Aorta (tissue), 5 donors: Measurements from ENCODE around the gene SEC14L5. TPM values are rescaled to one million over a fixed set of nuclear protein-coding genes. Genes with fewer than 3 reads are reported as not detected.
"Not testable (repeated sequence)": the region's sequence is repeated elsewhere in the genome, so short reads cannot be mapped to it uniquely, and the experiment has no call there.

Experiments used
- ATAC-seq: fragments of 200-7000 bp; cut with Tn5 transposase; one replicate; pipeline ENCODE4 v1.9.1; 2022; ENCODE audit warnings: moderate library complexity; ENCODE audit not compliant: low FRiP score
- DNase-seq, 2 donors: peaks; one replicate each; pipeline ENCODE4 v3.0.0-alpha.2; 2020
- H3K27ac ChIP-seq, 2 donors: one replicate each; pipeline ENCODE4 v1.5.1; 2013; ENCODE audit warnings: low read length in 2 of 2, mild to moderate bottlenecking in 2 of 2, moderate library complexity in 2 of 2, control low read depth in 1 of 2, inconsistent platforms in 1 of 2, low read depth in 1 of 2
- H3K27me3 ChIP-seq, 2 donors: one replicate each; pipeline ENCODE4 v1.6.1; 2013; ENCODE audit warnings: control low read depth in 1 of 2, low read length in 1 of 2, mild to moderate bottlenecking in 1 of 2, moderate library complexity in 1 of 2; ENCODE audit not compliant: insufficient read depth in 2 of 2, control insufficient read depth in 1 of 2
- H3K36me3 ChIP-seq, 2 donors: one replicate each; pipeline ENCODE4 v1.6.1; 2013; ENCODE audit warnings: control low read depth in 1 of 2, low read length in 1 of 2, mild to moderate bottlenecking in 1 of 2; ENCODE audit not compliant: insufficient read depth in 2 of 2, control insufficient read depth in 1 of 2
- H3K4me1 ChIP-seq, 2 donors: one replicate each; pipeline ENCODE4 v1.6.1; 2013; ENCODE audit warnings: low read length in 2 of 2, control low read depth in 1 of 2, mild to moderate bottlenecking in 1 of 2, moderate library complexity in 1 of 2; ENCODE audit not compliant: insufficient read depth in 2 of 2, control insufficient read depth in 1 of 2
- H3K4me3 ChIP-seq, 2 donors: one replicate each; pipeline ENCODE4 v1.5.1; 2013; ENCODE audit warnings: low read length in 2 of 2, control low read depth in 1 of 2, mild to moderate bottlenecking in 1 of 2
- H3K9me3 ChIP-seq: one replicate; pipeline ENCODE4 v1.6.1; 2013; ENCODE audit warnings: mild to moderate bottlenecking, low read length; ENCODE audit not compliant: control insufficient read depth
- WGBS, 2 donors: extraction: QIAGEN DNeasy Blood & Tissue Kit; methylation state at CpG; one replicate each; pipeline ENCODE4 v1.1.7; 2013; 5-methylcytosine and 5-hydroxymethylcytosine counted together
- intact Hi-C, 2 donors: fragments of 100-400 bp; cut with DNase I; formaldehyde crosslinking; loops; one replicate each; pipeline versions ENCODE4 v1.14.2 to v1.15.0; 2022
- polyA plus RNA-seq, 2 donors: library from polyadenylated mRNA; stranded (reverse); fragments of 200-250 nt; gene quantifications; one replicate each; pipeline ENCODE4 v1.2.3, GENCODE V29; 2013
- total RNA-seq, 2 donors: library from RNA; stranded (reverse); fragmentation: NEBNext Ultra II Directional; extraction: Animal tissue kit (Norgen Biotek cat#: 25700); gene quantifications; one replicate each; pipeline ENCODE4 v1.2.1, GENCODE V29; 2021
- donor health status: healthy with polysubstance abuse.
- donor health status: Bipolar disorder and iron deficiency.
- donor health status: DM: no; HTN: no; CAD: no.
- donor health status: DM: no; HTN: no; CAD: no.
- donor health status: DM: yes; HTN: yes; CAD: no.

SEC14L5 gene
- total and polyA plus RNA-seq, 4 donors, result 0.26 to 0.90 (median 0.29) TPM; not detected in 1

DNA sequence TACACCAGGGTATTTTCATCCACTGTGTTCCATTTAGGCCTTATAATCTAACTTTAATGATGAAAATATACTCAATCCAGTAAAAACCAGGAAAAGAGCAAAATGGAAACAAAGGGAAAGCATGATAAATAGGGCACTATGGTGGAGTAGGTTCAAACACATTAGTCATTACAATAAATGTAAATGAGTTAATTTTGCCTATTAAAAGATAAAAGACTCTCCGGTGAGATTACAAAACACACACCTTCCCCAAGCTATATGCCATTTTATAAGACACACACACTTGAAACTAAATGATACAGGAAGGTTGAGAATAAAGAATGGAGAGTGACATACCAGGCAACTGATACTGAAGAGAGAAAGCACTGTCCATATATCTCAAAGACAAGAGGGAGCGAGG, 31.2 kb upstream of the SEC14L5 start:
- Histone ChIP-seq H3K4me1 (no peaks in the 10 kb centered on the region), H3K4me3 (no peak overlapping the region), H3K27me3 (no peaks in the 10 kb centered on the region), H3K36me3 (no peaks in the 10 kb centered on the region), H3K9me3 (no peaks in the 10 kb centered on the region), H3K27ac (no peak overlapping the region)
- intact Hi-C loops, result no loop called here
- ATAC-seq (no peak), DNase-seq (no peak)
- 96% methylated on average over 2 of the region's 2 CpGs for WGBS, 2 donors

DNA sequence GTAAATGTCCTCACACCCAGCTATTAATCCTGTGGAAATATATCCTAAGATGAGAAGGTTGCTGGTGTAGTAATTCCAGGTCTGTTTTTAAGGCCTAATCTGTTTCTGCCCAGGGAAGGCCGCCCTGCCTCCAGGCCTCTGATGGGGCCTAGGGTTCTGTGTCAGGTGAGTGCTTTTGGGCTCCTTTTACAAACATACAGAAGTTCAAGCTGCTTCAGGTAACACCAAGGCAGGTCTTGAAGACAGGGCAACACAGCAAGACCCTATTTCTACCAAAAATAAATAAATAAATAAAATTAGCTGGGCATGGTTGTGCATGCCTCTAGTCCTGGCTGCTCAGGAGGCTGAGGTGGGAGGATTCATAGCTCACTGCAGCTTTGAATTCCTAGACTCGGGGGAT, 30.5 kb upstream of the SEC14L5 start:
- no peak for ATAC-seq
- Histone ChIP-seq H3K4me3 (no peak overlapping the region), H3K9me3 (no peaks in the 10 kb centered on the region), H3K27me3 (no peaks in the 10 kb centered on the region), H3K36me3 (no peaks in the 10 kb centered on the region), H3K4me1 (no peaks in the 10 kb centered on the region), H3K27ac (no peak overlapping the region)
- DNase-seq, result no peak
- intact Hi-C loops, result no loop called here
- 71 to 100% methylated on average over 2 of the region's 2 CpGs for WGBS, 2 donors

DNA sequence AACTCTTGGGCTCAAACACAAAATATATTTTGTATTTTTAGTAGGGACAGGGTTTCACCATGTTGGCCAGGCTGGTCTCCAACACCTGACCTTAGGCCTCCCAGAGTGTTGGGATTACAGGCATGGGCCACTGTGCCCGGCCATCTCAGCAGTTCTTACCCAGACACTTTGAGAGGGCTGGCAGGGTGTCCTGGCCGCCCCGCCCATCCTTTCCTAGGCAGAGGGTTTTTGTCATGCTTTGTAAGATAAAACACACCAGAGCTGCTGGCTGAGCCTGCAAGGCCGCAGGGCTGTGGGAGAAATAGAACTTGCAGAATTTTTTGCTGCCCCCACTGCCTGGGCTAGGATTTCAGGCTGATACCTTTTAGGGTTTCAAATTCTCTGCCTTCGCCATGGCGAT, 29.9 kb upstream of the SEC14L5 start:
- no peak for ATAC-seq
- intact Hi-C loops, result no loop called here
- H3K4me1 ChIP-seq, result no peaks in the 10 kb centered on the region
- DNase-seq, result no peak
- H3K36me3 ChIP-seq, result no peaks in the 10 kb centered on the region
- no peak overlapping the region for H3K27ac ChIP-seq
- WGBS, 2 donors, result 94 to 95% methylated on average over 6 of the region's 6 CpGs
- H3K4me3 ChIP-seq, result no peak overlapping the region
- no peaks in the 10 kb centered on the region for H3K9me3 ChIP-seq
- H3K27me3 ChIP-seq, result no peaks in the 10 kb centered on the region

GRCh38 chr16:4929619-4930018, 28.5 kb upstream of the SEC14L5 start:
- ATAC-seq, H3K4me1 ChIP-seq, H3K4me3 ChIP-seq, H3K9me3 ChIP-seq, intact Hi-C loops, H3K27ac ChIP-seq, DNase-seq, H3K27me3 ChIP-seq, H3K36me3 ChIP-seq: not testable (repeated sequence)
- WGBS, 2 donors, result 96 to 100% methylated on average over 4 of the region's 4 CpGs

DNA sequence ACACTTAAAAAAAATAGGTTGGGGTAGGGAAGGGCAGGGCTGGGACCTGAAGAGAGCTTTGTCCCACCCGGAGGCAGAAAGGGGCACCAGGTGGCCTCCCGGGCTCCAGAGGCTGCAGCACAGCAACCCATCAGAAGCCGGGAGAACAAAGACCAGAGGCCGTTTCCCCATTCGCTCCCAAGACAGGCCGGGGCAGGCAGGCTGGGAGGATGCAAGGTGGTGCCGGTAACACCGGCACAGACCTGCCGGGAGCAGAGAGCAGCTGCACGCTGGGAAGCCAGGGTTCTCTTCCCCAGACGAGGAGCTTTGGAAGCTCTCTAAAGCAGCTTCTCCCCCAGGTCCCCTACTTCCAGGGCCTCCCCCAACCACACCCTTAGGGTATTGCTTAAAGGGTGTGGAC, 26.7 kb upstream of the SEC14L5 start:
- intact Hi-C loops, result no loop called here
- no peaks in the 10 kb centered on the region for H3K27me3 ChIP-seq
- H3K9me3 ChIP-seq, result no peaks in the 10 kb centered on the region
- no peaks in the 10 kb centered on the region for H3K36me3 ChIP-seq
- DNase-seq, result no peak
- H3K4me3 ChIP-seq, result no peak overlapping the region
- H3K4me1 ChIP-seq, result no peaks in the 10 kb centered on the region
- ATAC-seq, result no peak
- no peak overlapping the region for H3K27ac ChIP-seq
- 87 to 92% methylated on average over 11 of the region's 11 CpGs for WGBS, 2 donors

- intact Hi-C loops, result no loop called here
- no peak overlapping the region for H3K4me3 ChIP-seq
- H3K4me1 ChIP-seq, result no peaks in the 10 kb centered on the region
- no peaks in the 10 kb centered on the region for H3K36me3 ChIP-seq
- DNase-seq (no peak), ATAC-seq (no peak)
- H3K9me3 ChIP-seq, result no peaks in the 10 kb centered on the region
- H3K27me3 ChIP-seq, result no peaks in the 10 kb centered on the region
- H3K27ac ChIP-seq, result no peak overlapping the region
- 81 to 87% methylated on average over 8 of the region's 8 CpGs for WGBS, 2 donors
These were observed 24.7 kb upstream of the SEC14L5 start for GRCh38 chr16:4933433-4933832.

- WGBS, 2 donors, result 87 to 91% methylated on average over 15 of the region's 15 CpGs
- Histone ChIP-seq H3K9me3 (no peaks in the 10 kb centered on the region), H3K4me1 (no peaks in the 10 kb centered on the region), H3K27ac (no peak overlapping the region), H3K27me3 (no peaks in the 10 kb centered on the region), H3K4me3 (no peak overlapping the region), H3K36me3 (no peaks in the 10 kb centered on the region)
- DNase-seq, result no peak
- intact Hi-C loops, result no loop called here
- ATAC-seq, result no peak
These were observed 24.2 kb upstream of the SEC14L5 start for GRCh38 chr16:4933871-4934395.

- no peaks in the 10 kb centered on the region for H3K27me3 ChIP-seq
- DNase-seq, result no peak
- no peak for ATAC-seq
- no peaks in the 10 kb centered on the region for H3K36me3 ChIP-seq
- H3K4me3 ChIP-seq, result no peak overlapping the region
- H3K4me1 ChIP-seq, result no peaks in the 10 kb centered on the region
- H3K9me3 ChIP-seq, result no peaks in the 10 kb centered on the region
- intact Hi-C loops, result no loop called here
- H3K27ac ChIP-seq, result no peak overlapping the region
- 81 to 85% methylated on average over 6 of the region's 6 CpGs for WGBS, 2 donors
These were observed 23.5 kb upstream of the SEC14L5 start for GRCh38 chr16:4934591-4934990.

GRCh38 chr16:4935241-4935855, 22.8 kb upstream of the SEC14L5 start:
- DNase-seq (peak; percentile 92 to 96), ATAC-seq (peak; percentile 92)
- no peaks in the 10 kb centered on the region for H3K4me1 ChIP-seq
- no peaks in the 10 kb centered on the region for H3K27me3 ChIP-seq
- peak overlapping the region in 1 of 2 donors; percentile 53 for H3K4me3 ChIP-seq
- intact Hi-C loops, result no loop called here
- H3K36me3 ChIP-seq, result no peaks in the 10 kb centered on the region
- H3K27ac ChIP-seq, result no peak overlapping the region
- 21 to 27% methylated on average over 19 of the region's 19 CpGs for WGBS, 2 donors
- H3K9me3 ChIP-seq, result no peaks in the 10 kb centered on the region
